SK-N-SH (cell line): ENCODE measurements around the gene RNF157. TPM values are rescaled to one million over a fixed set of nuclear protein-coding genes. Genes with fewer than 3 reads are reported as not detected.

Experiments
- CTCF ChIA-PET: fragments of 300-600, 350-600 bp; formaldehyde crosslinking; extraction: SDS; loops from one replicate; lab custom pipeline; 2021; lab: Yijun Ruan, JAX
- POLR2A ChIA-PET: fragments of 350-600 bp; sonication (Branson Sonifier 250); formaldehyde crosslinking; extraction: SDS; loops from one replicate; lab custom pipeline; 2020; ENCODE audit warnings: antibody characterized with exemption, inconsistent platforms; lab: Yijun Ruan, JAX
- DNase-seq: peaks from one replicate; pipeline ENCODE4 v3.0.0; 2012
- H2AFZ ChIP-seq: fragments of 200-600 bp; sonication (generic); 2 replicates; pipeline ENCODE4 v1.8.1; 2016; ENCODE audit warnings: antibody characterized with exemption, mild to moderate bottlenecking, low read depth
- H3F3A ChIP-seq: fragments of 200-600 bp; sonication (generic); replicated peaks from 2 replicates; pipeline ENCODE3; 2016; ENCODE audit warnings: antibody characterized with exemption, mild to moderate bottlenecking; ENCODE audit not compliant: insufficient read depth
- H3K27ac ChIP-seq, 2 experiments: fragments of 200-500 bp in 1 of 2; fragments of 200-600 bp in 1 of 2; sonication (Bioruptor generic) in 1 of 2; sonication (generic), shearing (Covaris generic) in 1 of 2; 2 replicates each; pipeline versions ENCODE4 v1.5.1 to v1.6.1; 2014 to 2016; ENCODE audit warnings: low read depth in 2 of 2, inconsistent platforms in 1 of 2, low read length in 1 of 2, mild to moderate bottlenecking in 1 of 2, mixed read lengths in 1 of 2
- H3K27me3 ChIP-seq: fragments of 200-600 bp; sonication (generic), shearing (Covaris generic); 2 replicates; pipeline ENCODE4 v1.6.1; 2016; ENCODE audit warnings: mixed run types; ENCODE audit not compliant: insufficient read depth
- H3K36me3 ChIP-seq, 2 experiments: fragments of 200-500 bp in 1 of 2; fragments of 200-600 bp in 1 of 2; sonication (Bioruptor generic) in 1 of 2; sonication (generic) in 1 of 2; replicated peaks in 1 of 2; 2 replicates each; pipeline versions ENCODE3 to v1.5.1; 2014 to 2016; ENCODE audit warnings: low read length in 1 of 2, mild to moderate bottlenecking in 1 of 2; ENCODE audit not compliant: insufficient read depth in 2 of 2, control insufficient read depth in 1 of 2
- H3K4me1 ChIP-seq, 2 experiments: fragments of 200-500 bp in 1 of 2; fragments of 200-600 bp in 1 of 2; sonication (Bioruptor generic) in 1 of 2; sonication (generic), shearing (Covaris generic) in 1 of 2; 2 replicates each; pipeline versions ENCODE4 v1.5.1 to v1.6.1; 2014 to 2016; ENCODE audit warnings: low read depth in 1 of 2, low read length in 1 of 2, mixed run types in 1 of 2; ENCODE audit not compliant: insufficient read depth in 2 of 2, control insufficient read depth in 1 of 2
- H3K4me2 ChIP-seq: fragments of 200-600 bp; sonication (generic), shearing (Covaris generic); 2 replicates; pipeline ENCODE4 v1.6.1; 2017; ENCODE audit warnings: mixed run types
- H3K4me3 ChIP-seq, 2 experiments: fragments of 200-500 bp in 1 of 2; fragments of 200-600 bp in 1 of 2; sonication (Bioruptor generic) in 1 of 2; sonication (generic), shearing (Covaris generic) in 1 of 2; 2 replicates each; pipeline versions ENCODE4 v1.5.1 to v1.8.1; 2014 to 2016; ENCODE audit warnings: low read depth in 2 of 2, inconsistent platforms in 1 of 2, low read length in 1 of 2, mild to moderate bottlenecking in 1 of 2, mixed read lengths in 1 of 2, moderate library complexity in 1 of 2
- H3K79me2 ChIP-seq: fragments of 200-600 bp; sonication (generic); 2 replicates; pipeline ENCODE4 v1.8.1; 2017; ENCODE audit warnings: mild to moderate bottlenecking; ENCODE audit not compliant: insufficient read depth
- H3K9ac ChIP-seq: fragments of 200-600 bp; sonication (generic); 2 replicates; pipeline ENCODE4 v1.6.1; 2017; ENCODE audit warnings: mixed run types
- H3K9me2 ChIP-seq: fragments of 200-600 bp; sonication (generic); 2 replicates; pipeline ENCODE4 v1.6.1; 2017; ENCODE audit warnings: mixed run types
- H3K9me3 ChIP-seq: fragments of 200-600 bp; sonication (generic); 2 replicates; pipeline ENCODE4 v1.6.1; 2017; ENCODE audit warnings: mixed run types, mild to moderate bottlenecking, moderate library complexity
- H4K20me1 ChIP-seq: fragments of 200-600 bp; sonication (generic); 2 replicates; pipeline ENCODE4 v1.6.1; 2017; ENCODE audit warnings: mild to moderate bottlenecking, mixed run types; ENCODE audit not compliant: insufficient read depth
- CHD2 ChIP-seq: fragments of 150-350 bp; IDR thresholded peaks from 2 replicates; pipeline ENCODE4 v1.6.1; 2018; ENCODE audit warnings: low read length; ENCODE audit not compliant: partially characterized antibody
- FOXJ3 ChIP-seq: sonication (generic); formaldehyde crosslinking; IDR thresholded peaks from 2 replicates; pipeline ENCODE4 v1.5.1; 2020; ENCODE audit warnings: mild to moderate bottlenecking, missing genetic modification reagents
- GATA2 ChIP-seq: sonication (generic); formaldehyde crosslinking; IDR thresholded peaks from 2 replicates; pipeline ENCODE4 v1.5.0; 2020; ENCODE audit warnings: mild to moderate bottlenecking, missing genetic modification reagents
- MAX ChIP-seq: IDR thresholded peaks from 2 replicates; pipeline ENCODE4 v1.4.0; 2012; ENCODE audit warnings: low read depth
- MXI1 ChIP-seq: IDR thresholded peaks from 2 replicates; pipeline ENCODE4 v1.6.1; 2012; ENCODE audit warnings: mild to moderate bottlenecking, low read depth, low read length, improper control_type of control experiment
- RFX5 ChIP-seq: IDR thresholded peaks from 2 replicates; pipeline ENCODE4 v1.6.1; 2012; ENCODE audit warnings: mild to moderate bottlenecking, improper control_type of control experiment, low read length
- SIN3A ChIP-seq: IDR thresholded peaks from 2 replicates; pipeline ENCODE4 v1.6.1; 2012; ENCODE audit warnings: low read depth, mild to moderate bottlenecking, low read length, moderate library complexity, borderline replicate concordance
- TAF1 ChIP-seq: IDR thresholded peaks from 2 replicates; pipeline ENCODE4 v1.6.1; 2012; ENCODE audit warnings: low read depth, mild to moderate bottlenecking, low read length, moderate library complexity, borderline replicate concordance
- TEAD4 ChIP-seq: IDR thresholded peaks from 2 replicates; pipeline ENCODE4 v1.4.0; 2012; ENCODE audit warnings: mild to moderate bottlenecking, borderline replicate concordance; ENCODE audit not compliant: insufficient read depth
- USF1 ChIP-seq: IDR thresholded peaks from 2 replicates; pipeline ENCODE4 v1.4.0; 2012; ENCODE audit warnings: low read depth, borderline replicate concordance
- YY1 ChIP-seq: IDR thresholded peaks from 2 replicates; pipeline ENCODE4 v1.4.0; 2012; ENCODE audit warnings: low read depth, mild to moderate bottlenecking
- WGBS: methylation state at CpG from one replicate; pipeline ENCODE4 v1.1.6; 2017; ENCODE audit warnings: low lambda C conversion rate; 5-methylcytosine and 5-hydroxymethylcytosine counted together
- polyA plus RNA-seq, 3 experiments: library from polyadenylated mRNA; depleted of rRNA; stranded (reverse); fragments of >200 nt; gene quantifications; 2 replicates each; pipeline ENCODE4 v1.2.3, GENCODE V29; 2012

RNF157 gene
- polyA plus RNA-seq, 1 of the 3 experiments (the other 2 are of a cell fraction): 5.2 TPM

DNA sequence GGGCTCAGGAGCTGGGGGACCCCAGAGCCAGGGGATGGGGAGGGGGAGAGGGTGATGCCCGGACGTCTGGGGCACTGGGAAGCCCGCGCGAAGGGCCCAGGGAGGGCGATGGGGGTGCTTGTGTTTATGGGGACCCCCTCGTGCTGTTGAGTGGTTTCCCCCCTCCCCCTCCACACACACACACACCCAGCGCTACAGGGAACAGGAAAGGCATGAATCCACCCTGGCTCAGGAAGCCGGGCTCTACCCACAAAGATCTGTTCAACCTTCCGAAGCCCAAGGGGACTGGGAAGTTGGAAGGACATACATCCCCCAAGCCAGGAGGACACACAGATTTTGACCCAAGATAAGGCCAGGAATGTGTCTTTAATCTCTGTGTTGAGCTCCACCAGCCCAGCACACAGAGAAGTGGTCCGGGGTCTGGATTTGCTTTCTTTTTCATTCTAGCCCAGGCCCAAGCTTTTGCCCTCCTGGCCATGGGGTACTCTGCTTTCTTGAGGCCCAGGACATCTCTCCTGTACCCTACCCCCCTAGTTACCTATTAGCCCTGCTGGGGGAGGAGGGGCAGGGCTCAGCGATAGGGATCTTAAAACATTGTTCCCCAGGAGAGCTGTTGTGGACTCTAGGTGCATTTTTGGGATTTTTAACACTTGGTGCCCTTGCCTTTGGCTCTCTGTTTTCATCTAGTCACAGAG lies 26.1 kb upstream of the RNF157 start:
- peak overlapping the region; percentile 41 to 63 for H3K27ac ChIP-seq
- peaks cover 23% of the 10 kb centered on the region for H3F3A ChIP-seq
- H3K4me1 ChIP-seq: peaks cover 19 to 22% of the 10 kb centered on the region in 2 experiments; a peak in 3 of 4 replicates
- H3K36me3 ChIP-seq: peaks cover 8 to 21% of the 10 kb centered on the region in 2 experiments
- DNase-seq: peak; percentile 50
- H3K9ac ChIP-seq: peak overlapping the region; percentile 85
- peaks cover 51% of the 10 kb centered on the region for H3K79me2 ChIP-seq
- H3K4me3 ChIP-seq: peak overlapping the region; percentile 75 to 87
- CTCF ChIA-PET: interaction anchor here (0.7 to 7.0 kb wide), 15 partner anchors 9 to 292 kb away, joined by 3 to 130 read pairs (median 4); partner anchors contain the start of gene SPHK1
- no peaks in the 10 kb centered on the region for H3K9me3 ChIP-seq
- POLR2A ChIA-PET: no interaction called here
- no peak overlapping the region for H2AFZ ChIP-seq
- H3K9me2 ChIP-seq: no peaks in the 10 kb centered on the region
- H3K27me3 ChIP-seq: no peaks in the 10 kb centered on the region
- peak overlapping the region; percentile 90 for H3K4me2 ChIP-seq
- TF ChIP-seq GATA2 (CRISPR knock-in tag) (0 out of 2 replicates have a peak, but pooled peaks have one; percentile 20), MAX (no peak)
- 2% methylated on average over 12 of the region's 12 CpGs for WGBS
- peaks cover 13% of the 10 kb centered on the region; the same call in 1 of the 2 replicates for H4K20me1 ChIP-seq

DNA sequence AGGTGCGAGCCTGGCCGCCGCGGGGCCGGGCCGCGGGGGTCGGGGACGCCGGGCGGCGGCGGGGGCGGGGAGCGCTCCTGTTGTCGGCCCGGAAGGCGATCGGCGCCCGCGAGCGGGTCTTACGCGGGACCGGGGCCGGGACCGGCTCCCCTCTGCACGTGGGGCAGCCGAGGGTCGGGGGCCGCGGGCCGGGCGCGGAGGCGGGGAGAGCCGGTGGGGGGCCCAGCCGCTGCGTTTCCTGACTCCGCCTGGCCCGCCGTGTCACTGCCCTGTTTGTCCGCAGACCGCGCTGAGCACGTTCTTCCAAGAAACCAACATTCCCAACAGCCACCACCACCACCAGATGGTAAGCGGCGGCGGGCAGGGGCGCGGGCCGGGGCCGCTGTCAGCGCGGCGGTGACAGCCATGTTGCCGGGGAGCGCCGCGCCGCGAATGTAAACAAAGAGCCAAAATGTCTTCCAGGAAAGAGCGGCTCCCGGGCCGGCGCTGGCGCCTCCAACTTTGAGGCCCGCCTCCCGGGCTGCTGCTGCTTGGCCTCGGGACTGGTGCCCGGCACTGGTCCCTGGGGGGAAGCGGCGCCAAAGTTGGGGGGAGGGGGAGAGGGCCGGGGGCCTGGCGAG lies 25.4 kb upstream of the RNF157 start:
- H4K20me1 ChIP-seq: peaks cover 9% of the 10 kb centered on the region; the same call in 1 of the 2 replicates
- peaks cover 23% of the 10 kb centered on the region for H3F3A ChIP-seq
- under 1% methylated on average over 27 of the region's 76 CpGs for WGBS
- peak overlapping the region; percentile 41 to 63 for H3K27ac ChIP-seq
- H3K4me2 ChIP-seq: peak overlapping the region; percentile 90
- ChIA-PET POLR2A (no interaction called here), CTCF (interaction anchor here (0.7 to 8.1 kb wide), 15 partner anchors 10 to 410 kb away, joined by 3 to 130 read pairs (median 5); partner anchors contain the start of genes SPHK1 and WBP2)
- no peaks in the 10 kb centered on the region for H3K9me3 ChIP-seq
- H2AFZ ChIP-seq: no peak overlapping the region
- H3K4me3 ChIP-seq: peak overlapping the region; percentile 75 to 87
- H3K4me1 ChIP-seq: peaks cover 19 to 22% of the 10 kb centered on the region in 2 experiments; a peak in 3 of 4 replicates
- H3K9me2 ChIP-seq: no peaks in the 10 kb centered on the region
- no peaks in the 10 kb centered on the region for H3K27me3 ChIP-seq
- H3K79me2 ChIP-seq: peaks cover 45% of the 10 kb centered on the region
- H3K36me3 ChIP-seq: peaks cover 8 to 15% of the 10 kb centered on the region in 2 experiments
- peak overlapping the region; percentile 85 for H3K9ac ChIP-seq
- TF ChIP-seq CHD2 (no peak), SIN3A (peak; percentile 99), MAX (peak; percentile 92), MXI1 (peak; percentile 99), TEAD4 (0 out of 2 replicates have a peak, but pooled peaks have one; percentile 47), FOXJ3 (CRISPR knock-in tag) (no peak), TAF1 (peak; percentile 49; the same call in 1 of the 2 replicates), YY1 (peak; percentile 91), USF1 (no peak), RFX5 (0 out of 2 replicates have a peak, but pooled peaks have one; percentile 33)
- TF ChIP-seq, all 33 proteins: peak for 7
- DNase-seq: peak; percentile 84
